H1 (cell line): ENCODE results near the gene NEGR1. TPM values are rescaled to one million over a fixed set of nuclear protein-coding genes. Genes with fewer than 3 reads are reported as not detected.

Experiments used
- CTCF ChIA-PET: fragments of 300-600 bp; sonication (Branson Sonifier 250); formaldehyde crosslinking; loops from one replicate; lab custom pipeline; 2021; ENCODE audit not compliant: partially characterized antibody; lab: Charles Lee
- POLR2A ChIA-PET: fragments of 300-600 bp; sonication (Branson Sonifier 250); formaldehyde crosslinking; loops from one replicate; lab custom pipeline; 2021; ENCODE audit warnings: inconsistent platforms; ENCODE audit not compliant: partially characterized antibody; lab: Charles Lee
- DNase-seq, 2 experiments: peaks; one replicate each; pipeline versions ENCODE4 v3.0.0 to v3.0.0-alpha.2; 2010 to 2022; ENCODE audit warnings: low spot score in 2 of 2, low read depth in 1 of 2, mixed read lengths in 1 of 2
- FAIRE-seq: peaks from 2 replicates; lab custom pipeline; 2011; peaks lifted over from hg19 to GRCh38; lab: Jason Lieb, UNC
- H2AFZ ChIP-seq: 2 replicates; pipeline ENCODE4 v1.8.1; 2012; ENCODE audit warnings: low read length, inconsistent platforms
- H2AK5ac ChIP-seq: 2 replicates; pipeline ENCODE4 v1.6.1; 2013; ENCODE audit warnings: low read depth, low read length
- H2BK120ac ChIP-seq: replicated peaks from 2 replicates; pipeline ENCODE3; 2013; ENCODE audit warnings: low read depth, low read length, inconsistent platforms
- H2BK12ac ChIP-seq: 2 replicates; pipeline ENCODE4 v1.6.1; 2013; ENCODE audit warnings: low read depth, low read length
- H2BK15ac ChIP-seq: 2 replicates; pipeline ENCODE4 v1.6.1; 2013; ENCODE audit warnings: low read length
- H2BK20ac ChIP-seq: 2 replicates; pipeline ENCODE4 v1.6.1; 2013; ENCODE audit warnings: low read length
- H2BK5ac ChIP-seq: 2 replicates; pipeline ENCODE4 v1.6.1; 2013; ENCODE audit warnings: low read depth, low read length
- H3K14ac ChIP-seq: 2 replicates; pipeline ENCODE4 v1.6.1; 2013; ENCODE audit warnings: inconsistent platforms; ENCODE audit not compliant: insufficient read length
- H3K18ac ChIP-seq: 2 replicates; pipeline ENCODE4 v1.6.1; 2013; ENCODE audit warnings: low read length; ENCODE audit errors: extremely low read depth
- H3K23ac ChIP-seq: 2 replicates; pipeline ENCODE4 v1.6.1; 2013; ENCODE audit warnings: inconsistent platforms; ENCODE audit not compliant: insufficient read length
- H3K23me2 ChIP-seq: 2 replicates; pipeline ENCODE4 v1.6.1; 2013; ENCODE audit warnings: low read depth, low read length
- H3K27ac ChIP-seq: 2 replicates; pipeline ENCODE4 v1.6.1; 2011; ENCODE audit warnings: low read depth, low read length, inconsistent platforms
- H3K27me3 ChIP-seq, 4 experiments: replicated peaks in 1 of 4; 1 replicate in 1 of 4; 2 replicates in 3 of 4; pipeline versions ENCODE4 v1.6.1 to v1.8.1; 2011 to 2013; ENCODE audit warnings: low read length in 3 of 4, mild to moderate bottlenecking in 3 of 4, inconsistent platforms in 2 of 4, mixed read lengths in 2 of 4, moderate library complexity in 1 of 4; ENCODE audit not compliant: control insufficient read depth in 3 of 4, insufficient read depth in 3 of 4; ENCODE audit errors: extremely low read depth in 1 of 4
- H3K36me3 ChIP-seq, 4 experiments: 2 replicates each; pipeline versions ENCODE4 v1.6.1 to v1.8.1; 2011 to 2013; ENCODE audit warnings: mild to moderate bottlenecking in 4 of 4, low read length in 3 of 4, moderate library complexity in 2 of 4, control low read depth in 1 of 4, inconsistent platforms in 1 of 4; ENCODE audit not compliant: insufficient read depth in 4 of 4, control insufficient read depth in 2 of 4
- H3K4ac ChIP-seq: replicated peaks from 2 replicates; pipeline ENCODE3; 2013; ENCODE audit warnings: low read length, low read depth, mixed read lengths, inconsistent platforms; ENCODE audit not compliant: insufficient read length
- H3K4me1 ChIP-seq, 4 experiments: replicated peaks in 1 of 4; 1 replicate in 1 of 4; 2 replicates in 3 of 4; pipeline versions ENCODE4 v1.6.1 to v1.8.1; 2011 to 2013; ENCODE audit warnings: low read length in 3 of 4, inconsistent platforms in 2 of 4, mixed read lengths in 1 of 4; ENCODE audit not compliant: insufficient read depth in 4 of 4, control insufficient read depth in 3 of 4
- H3K4me2 ChIP-seq, 2 experiments: 2 replicates each; pipeline versions ENCODE4 v1.6.1 to v1.8.1; 2011 to 2013; ENCODE audit warnings: low read depth in 2 of 2, low read length in 2 of 2, control low read depth in 1 of 2, inconsistent platforms in 1 of 2, mild to moderate bottlenecking in 1 of 2; ENCODE audit not compliant: insufficient read depth in 1 of 2
- H3K4me3 ChIP-seq, 4 experiments: fragments of 200-600, 300-600 bp in 1 of 4; sonication (generic), shearing (Covaris generic), sonication (Bioruptor Twin) in 1 of 4; 2 replicates each; pipeline versions ENCODE4 v1.5.1 to v1.8.1; 2011 to 2016; ENCODE audit warnings: low read length in 4 of 4, low read depth in 3 of 4, control low read depth in 2 of 4, inconsistent platforms in 2 of 4, mild to moderate bottlenecking in 2 of 4, mixed read lengths in 1 of 4, moderate library complexity in 1 of 4; ENCODE audit not compliant: insufficient read depth in 2 of 4; ENCODE audit errors: extremely low read depth in 1 of 4
- H3K56ac ChIP-seq: replicated peaks from 2 replicates; pipeline ENCODE3; 2013; ENCODE audit warnings: low read depth, mild to moderate bottlenecking, mixed read lengths, low read length, inconsistent platforms; ENCODE audit not compliant: insufficient read length
- H3K79me1 ChIP-seq: 2 replicates; pipeline ENCODE4 v1.6.1; 2013; ENCODE audit warnings: low read depth, low read length, control low read depth
- H3K79me2 ChIP-seq, 2 experiments: 2 replicates each; pipeline versions ENCODE4 v1.6.1 to v1.8.1; 2012 to 2013; ENCODE audit warnings: low read length in 2 of 2, mild to moderate bottlenecking in 2 of 2, inconsistent platforms in 1 of 2; ENCODE audit not compliant: insufficient read depth in 2 of 2, control insufficient read depth in 1 of 2
- H3K9ac ChIP-seq, 4 experiments: replicated peaks in 1 of 4; 1 replicate in 1 of 4; 2 replicates in 3 of 4; pipeline versions ENCODE4 v1.6.1 to v1.8.1; 2011 to 2013; ENCODE audit warnings: low read depth in 3 of 4, low read length in 3 of 4, control low read depth in 2 of 4, mild to moderate bottlenecking in 2 of 4, moderate library complexity in 2 of 4, inconsistent platforms in 1 of 4; ENCODE audit errors: extremely low read depth in 1 of 4
- H3K9me3 ChIP-seq, 2 experiments: 2 replicates each; pipeline versions ENCODE4 v1.6.1 to v1.8.1; 2012 to 2013; ENCODE audit warnings: mild to moderate bottlenecking in 2 of 2, moderate library complexity in 2 of 2, control low read depth in 1 of 2, inconsistent platforms in 1 of 2, low read depth in 1 of 2, low read length in 1 of 2, mixed read lengths in 1 of 2; ENCODE audit not compliant: insufficient read depth in 2 of 2
- H4K20me1 ChIP-seq, 2 experiments: replicated peaks in 1 of 2; 2 replicates each; pipeline versions ENCODE3 to v1.8.1; 2011 to 2013; ENCODE audit warnings: inconsistent platforms in 2 of 2, low read length in 2 of 2, mild to moderate bottlenecking in 1 of 2; ENCODE audit not compliant: insufficient read depth in 2 of 2, control insufficient read depth in 1 of 2
- H4K5ac ChIP-seq: 2 replicates; pipeline ENCODE4 v1.6.1; 2013; ENCODE audit warnings: low read length, low read depth, mixed read lengths, inconsistent platforms; ENCODE audit not compliant: insufficient read length
- H4K8ac ChIP-seq: 2 replicates; pipeline ENCODE4 v1.8.0; 2013; ENCODE audit warnings: mild to moderate bottlenecking, moderate library complexity, low read length, inconsistent platforms; ENCODE audit not compliant: insufficient read depth; ENCODE audit errors: extremely low read depth
- H4K91ac ChIP-seq: replicated peaks from 2 replicates; pipeline ENCODE3; 2013; ENCODE audit warnings: low read length, mixed read lengths, inconsistent platforms; ENCODE audit not compliant: insufficient read length
- FOSL1 ChIP-seq: IDR thresholded peaks from 2 replicates; pipeline ENCODE4 v1.6.1; 2011; ENCODE audit warnings: mild to moderate bottlenecking, low read depth, low read length, moderate library complexity; ENCODE audit not compliant: insufficient read depth
- GTF2F1 ChIP-seq: IDR thresholded peaks from 2 replicates; pipeline ENCODE4 v1.6.1; 2012; ENCODE audit warnings: low read depth, low read length, improper control_type of control experiment, borderline replicate concordance
- RAD21 ChIP-seq, 2 experiments: IDR thresholded peaks in 1 of 2; conservative IDR thresholded peaks in 1 of 2; 2 replicates each; pipeline ENCODE4 v1.6.1; 2011; ENCODE audit warnings: low read depth in 2 of 2, low read length in 2 of 2, improper control_type of control experiment in 1 of 2, inconsistent platforms in 1 of 2, mild to moderate bottlenecking in 1 of 2, moderate library complexity in 1 of 2
- TCF12 ChIP-seq: IDR thresholded peaks from 2 replicates; pipeline ENCODE4 v1.6.1; 2011; ENCODE audit warnings: low read depth, mild to moderate bottlenecking, low read length
- ZNF274 ChIP-seq: IDR thresholded peaks from 2 replicates; pipeline ENCODE4 v1.7.0; 2012; ENCODE audit warnings: low read length, borderline replicate concordance; ENCODE audit errors: extremely low read depth
- WGBS, 2 experiments: shearing (Covaris generic) in 1 of 2; methylation state at CpG; one replicate each; pipeline versions ENCODE4 v1.1.6 to v1.1.7; 2013 to 2015; ENCODE audit warnings: low lambda C conversion rate in 2 of 2, mixed read lengths in 2 of 2, inconsistent platforms in 1 of 2, low coverage in 1 of 2, missing lambda C conversion rate in 1 of 2; ENCODE audit not compliant: insufficient replicate concordance in 2 of 2, insufficient coverage in 1 of 2, insufficient read length in 1 of 2; ENCODE audit errors: extremely low coverage in 1 of 2, missing lambda C conversion rate in 1 of 2; 5-methylcytosine and 5-hydroxymethylcytosine counted together
- polyA plus RNA-seq, 7 experiments: library from polyadenylated mRNA; depleted of rRNA in 3 of 7; stranded (reverse) in 5 of 7; unstranded in 2 of 7; fragments of >200 nt in 5 of 7; fragments of 200-250 nt in 2 of 7; gene quantifications; 1 replicate in 5 of 7; 2 replicates in 1 of 7; 4 replicates in 1 of 7; pipeline versions ENCODE4 v1.2.1 to v1.2.3, GENCODE V29; 2011 to 2013; ENCODE audit warnings: missing spikeins in 2 of 7, mixed read lengths in 2 of 7
- total RNA-seq: library from RNA; stranded (reverse); fragmentation: NEBNext Ultra II Directional; extraction: Animal tissue kit (Norgen Biotek cat#: 25700); gene quantifications from 2 replicates; pipeline ENCODE4 v1.2.1, GENCODE V29; 2021
- TF ChIP-seq, protein P1 (sequence below): IDR thresholded peaks from 2 replicates; pipeline ENCODE4 v1.6.1; 2012; ENCODE audit warnings: inconsistent platforms
- TF ChIP-seq, protein P2 (sequence below): IDR thresholded peaks from 2 replicates; pipeline ENCODE4 v1.6.1; 2012; ENCODE audit warnings: inconsistent platforms

NEGR1 gene
- total and polyA plus RNA-seq, 2 of the 8 experiments (the other 6 are each of a cell fraction or from before 2014, with no cell fraction given) = 0.71 to 1.3 TPM

DNA sequence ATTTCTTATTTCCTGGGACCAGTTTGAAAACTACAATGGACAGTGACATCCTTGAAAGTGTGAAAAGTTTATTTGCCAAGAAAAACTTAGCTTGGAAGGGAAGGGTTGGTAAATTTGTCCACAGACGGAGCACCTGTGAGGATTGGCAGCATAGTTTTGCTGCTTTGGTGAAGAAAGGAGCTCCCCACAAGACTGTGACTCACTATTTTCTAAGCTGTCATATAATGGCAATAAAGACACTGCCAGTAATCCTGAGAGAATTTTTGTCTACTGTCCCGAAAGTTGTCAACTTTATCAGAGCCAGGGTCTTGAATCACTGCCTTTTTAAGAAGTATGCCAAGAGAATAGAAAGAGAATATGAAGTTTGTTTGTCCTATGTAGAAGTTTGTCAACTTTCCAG is 230.8 kb downstream of the NEGR1 start:
- Histone ChIP-seq H3K4me3 (no peak overlapping the region), H3K27me3 (no peaks in the 10 kb centered on the region), H3K9me3 (no peaks in the 10 kb centered on the region), H3K27ac (no peak overlapping the region), H4K8ac (no peak overlapping the region), H3K23me2 (no peaks in the 10 kb centered on the region), H3K23ac (no peak overlapping the region), H3K4me1 (peaks cover 0 to 2% (median 0%) of the 10 kb centered on the region in 4 experiments; a peak in 1 of 7 replicates), H2AFZ (no peak overlapping the region), H2BK12ac (no peak overlapping the region), H3K79me2 (no peaks in the 10 kb centered on the region), H3K4me2 (no peak overlapping the region), H4K20me1 (no peaks in the 10 kb centered on the region), H2BK120ac (no peak overlapping the region), H3K14ac (no peak overlapping the region), H3K4ac (no peak overlapping the region), H4K5ac (no peak overlapping the region), H3K9ac (no peak overlapping the region), H2BK15ac (no peak overlapping the region), H2BK5ac (no peak overlapping the region), H3K79me1 (no peaks in the 10 kb centered on the region), H2BK20ac (no peak overlapping the region), H2AK5ac (no peak overlapping the region), H3K18ac (no peak overlapping the region), H4K91ac (no peak overlapping the region), H3K56ac (no peak overlapping the region), H3K36me3 (no peaks in the 10 kb centered on the region)
- FAIRE-seq (no peak), DNase-seq (no peak)
- ChIA-PET CTCF (no interaction called here), POLR2A (no interaction called here)
- 85% methylated on average over 2 of the region's 2 CpGs; no CpG with 5 or more reads in 1 of the 2 experiments for WGBS, 2 experiments
- TF ChIP-seq RAD21 (IDR thresholded peaks at IDR 0.05 in 1 of 2, conservative IDR thresholded peaks at IDR 0.05 in 1 of 2; ENCODE audit: low read depth in 2 of 2, low read length in 2 of 2) (no peak), GTF2F1 (no peak), TCF12 (no peak), FOSL1 (no peak), ZNF274 (no peak)
- TF ChIP-seq, protein P1, sequence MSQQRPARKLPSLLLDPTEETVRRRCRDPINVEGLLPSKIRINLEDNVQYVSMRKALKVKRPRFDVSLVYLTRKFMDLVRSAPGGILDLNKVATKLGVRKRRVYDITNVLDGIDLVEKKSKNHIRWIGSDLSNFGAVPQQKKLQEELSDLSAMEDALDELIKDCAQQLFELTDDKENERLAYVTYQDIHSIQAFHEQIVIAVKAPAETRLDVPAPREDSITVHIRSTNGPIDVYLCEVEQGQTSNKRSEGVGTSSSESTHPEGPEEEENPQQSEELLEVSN = no peak
- TF ChIP-seq, protein P2, sequence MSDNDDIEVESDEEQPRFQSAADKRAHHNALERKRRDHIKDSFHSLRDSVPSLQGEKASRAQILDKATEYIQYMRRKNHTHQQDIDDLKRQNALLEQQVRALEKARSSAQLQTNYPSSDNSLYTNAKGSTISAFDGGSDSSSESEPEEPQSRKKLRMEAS = no peak
